Tibial nerve (tissue), 4 donors: ENCODE measurements around the gene DENND6A.

Source experiments
- EP300 ChIP-seq, 2 donors: sonication (generic); formaldehyde crosslinking; IDR thresholded peaks; one replicate each; pipeline ENCODE4 v1.6.1; 2017; ENCODE audit warnings: antibody characterized with exemption in 2 of 2, mild to moderate bottlenecking in 1 of 2
- POLR2A ChIP-seq, 2 donors: fragments of 450-650 bp; IDR thresholded peaks; one replicate each; pipeline ENCODE4 v1.6.1; 2017; ENCODE audit warnings: antibody characterized with exemption in 2 of 2, mild to moderate bottlenecking in 2 of 2, moderate library complexity in 2 of 2
- TF ChIP-seq, protein P1 (sequence below), 5 experiments: fragments of 200-600 bp in 3 of 5; fragments of 450-650 bp in 2 of 5; sonication (generic) in 3 of 5; IDR thresholded peaks; one replicate each; pipeline ENCODE4 v1.5.1; 2016 to 2019; ENCODE audit warnings: antibody characterized with exemption in 5 of 5, mild to moderate bottlenecking in 3 of 5, moderate library complexity in 2 of 5

DNA sequence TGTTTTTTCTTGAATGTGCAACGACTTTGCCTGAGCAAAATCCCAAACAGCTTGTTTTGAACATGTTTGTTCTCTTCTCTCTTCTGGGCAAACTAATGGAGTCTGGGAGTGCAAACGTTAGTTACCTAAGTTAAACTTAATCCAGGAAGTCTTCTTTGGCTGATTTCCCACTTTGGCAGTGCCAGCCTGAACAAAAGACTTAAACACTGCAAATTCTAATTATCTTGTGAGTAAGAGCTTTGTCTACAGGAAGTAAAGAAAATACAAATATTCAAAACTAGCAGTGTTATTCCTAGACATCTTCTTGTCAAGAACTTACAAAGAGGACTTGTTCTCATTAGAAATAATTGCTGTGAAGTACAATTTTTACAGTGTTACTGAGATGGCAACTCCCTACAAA, 16.7 kb upstream of the DENND6A start:
- TF ChIP-seq, protein P1, sequence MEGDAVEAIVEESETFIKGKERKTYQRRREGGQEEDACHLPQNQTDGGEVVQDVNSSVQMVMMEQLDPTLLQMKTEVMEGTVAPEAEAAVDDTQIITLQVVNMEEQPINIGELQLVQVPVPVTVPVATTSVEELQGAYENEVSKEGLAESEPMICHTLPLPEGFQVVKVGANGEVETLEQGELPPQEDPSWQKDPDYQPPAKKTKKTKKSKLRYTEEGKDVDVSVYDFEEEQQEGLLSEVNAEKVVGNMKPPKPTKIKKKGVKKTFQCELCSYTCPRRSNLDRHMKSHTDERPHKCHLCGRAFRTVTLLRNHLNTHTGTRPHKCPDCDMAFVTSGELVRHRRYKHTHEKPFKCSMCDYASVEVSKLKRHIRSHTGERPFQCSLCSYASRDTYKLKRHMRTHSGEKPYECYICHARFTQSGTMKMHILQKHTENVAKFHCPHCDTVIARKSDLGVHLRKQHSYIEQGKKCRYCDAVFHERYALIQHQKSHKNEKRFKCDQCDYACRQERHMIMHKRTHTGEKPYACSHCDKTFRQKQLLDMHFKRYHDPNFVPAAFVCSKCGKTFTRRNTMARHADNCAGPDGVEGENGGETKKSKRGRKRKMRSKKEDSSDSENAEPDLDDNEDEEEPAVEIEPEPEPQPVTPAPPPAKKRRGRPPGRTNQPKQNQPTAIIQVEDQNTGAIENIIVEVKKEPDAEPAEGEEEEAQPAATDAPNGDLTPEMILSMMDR (IDR thresholded peaks at IDR 0.05), result no peak
- TF ChIP-seq POLR2A (IDR thresholded peaks at IDR 0.05), result no peak
- no peak for TF ChIP-seq EP300 (IDR thresholded peaks at IDR 0.05)
